IMR-90 (cell line): ENCODE data around the gene KRTAP6-3. TPM values are rescaled to one million over a fixed set of nuclear protein-coding genes. Genes with fewer than 3 reads are reported as not detected.

Experiments
- ATAC-seq: fragments of 200-7000 bp; cut with Tn5 transposase; 2 replicates; pipeline ENCODE4 v1.9.1; 2020; ENCODE audit warnings: low read depth, mild to moderate bottlenecking, moderate library complexity
- BruUV-seq: library from RNA; stranded (reverse); fragments of 400-500 nt; replicated peaks from 2 replicates; lab custom pipeline; 2021; lab: Mats Ljungman, UMichigan
- CTCF ChIA-PET: fragments of 300-600 bp; formaldehyde crosslinking; extraction: SDS; loops from one replicate; lab custom pipeline; 2021; ENCODE audit warnings: antibody characterized with exemption; lab: Yijun Ruan, JAX
- POLR2A ChIA-PET: fragments of 300-600 bp; sonication (Branson Sonifier 250); formaldehyde crosslinking; loops from one replicate; lab custom pipeline; 2022; ENCODE audit warnings: antibody characterized with exemption; ENCODE audit not compliant: unreplicated experiment; lab: Charles Lee
- DNase-seq: peaks from one replicate; pipeline ENCODE4 v3.0.0; 2013
- H2AFZ ChIP-seq: replicated peaks from 2 replicates; pipeline ENCODE3; 2013; ENCODE audit warnings: low read length, mild to moderate bottlenecking; ENCODE audit not compliant: poor library complexity
- H2AK5ac ChIP-seq: 2 replicates; pipeline ENCODE4 v1.6.1; 2013; ENCODE audit warnings: low read depth, low read length, inconsistent platforms
- H2AK9ac ChIP-seq: replicated peaks from 2 replicates; pipeline ENCODE3; 2013; ENCODE audit warnings: mild to moderate bottlenecking, low read depth, low read length, moderate library complexity; ENCODE audit not compliant: poor library complexity
- H2BK120ac ChIP-seq: 2 replicates; pipeline ENCODE4 v1.6.1; 2013; ENCODE audit warnings: low read depth, low read length, inconsistent platforms
- H2BK15ac ChIP-seq: 3 replicates; pipeline ENCODE4 v1.6.1; 2013; ENCODE audit warnings: low read depth, low read length, inconsistent platforms
- H2BK20ac ChIP-seq: 2 replicates; pipeline ENCODE4 v1.6.1; 2013; ENCODE audit warnings: low read depth, mild to moderate bottlenecking, inconsistent platforms, low read length, moderate library complexity
- H2BK5ac ChIP-seq: 2 replicates; pipeline ENCODE4 v1.6.1; 2013; ENCODE audit warnings: mild to moderate bottlenecking, low read depth, low read length, inconsistent platforms; ENCODE audit not compliant: poor library complexity, severe bottlenecking
- H3K14ac ChIP-seq: replicated peaks from 2 replicates; pipeline ENCODE4 v1.6.1; 2013; ENCODE audit warnings: low read depth, low read length, inconsistent platforms
- H3K18ac ChIP-seq: 2 replicates; pipeline ENCODE4 v1.6.1; 2013; ENCODE audit warnings: low read depth, low read length, control low read depth
- H3K23ac ChIP-seq: 2 replicates; pipeline ENCODE4 v1.6.1; 2013; ENCODE audit warnings: low read depth, low read length, inconsistent platforms
- H3K27ac ChIP-seq: 2 replicates; pipeline ENCODE4 v1.5.1; 2013; ENCODE audit warnings: mild to moderate bottlenecking, control low read depth, low read length; ENCODE audit not compliant: insufficient read depth
- H3K27me3 ChIP-seq: 2 replicates; pipeline ENCODE4 v1.6.1; 2013; ENCODE audit warnings: low read length; ENCODE audit not compliant: control insufficient read depth, insufficient read depth
- H3K36me3 ChIP-seq: 2 replicates; pipeline ENCODE4 v1.6.1; 2013; ENCODE audit warnings: low read length, mixed read lengths; ENCODE audit not compliant: control insufficient read depth, insufficient read depth
- H3K4ac ChIP-seq: 2 replicates; pipeline ENCODE4 v1.6.1; 2013; ENCODE audit warnings: low read depth, low read length, inconsistent platforms
- H3K4me1 ChIP-seq: 2 replicates; pipeline ENCODE4 v1.6.1; 2013; ENCODE audit warnings: low read length, mixed read lengths; ENCODE audit not compliant: control insufficient read depth, insufficient read depth
- H3K4me2 ChIP-seq: 2 replicates; pipeline ENCODE4 v1.6.1; 2013; ENCODE audit warnings: low read depth, mild to moderate bottlenecking, control low read depth, low read length, moderate library complexity
- H3K4me3 ChIP-seq: 2 replicates; pipeline ENCODE4 v1.5.1; 2013; ENCODE audit warnings: low read depth, mild to moderate bottlenecking, control low read depth, low read length, moderate library complexity; ENCODE audit not compliant: insufficient read depth
- H3K56ac ChIP-seq: 2 replicates; pipeline ENCODE4 v1.6.1; 2013; ENCODE audit warnings: low read length, inconsistent platforms; ENCODE audit not compliant: insufficient read depth; ENCODE audit errors: extremely low read depth
- H3K79me1 ChIP-seq, 2 experiments: 2 replicates each; pipeline ENCODE4 v1.6.1; 2013; ENCODE audit warnings: low read length in 2 of 2, inconsistent platforms in 1 of 2, low read depth in 1 of 2
- H3K9ac ChIP-seq: 2 replicates; pipeline ENCODE4 v1.6.1; 2013; ENCODE audit warnings: low read depth, low read length, control low read depth
- H3K9me1 ChIP-seq: 2 replicates; pipeline ENCODE4 v1.6.1; 2013; ENCODE audit warnings: low read length, inconsistent platforms; ENCODE audit not compliant: insufficient read depth
- H3K9me3 ChIP-seq: 2 replicates; pipeline ENCODE4 v1.6.1; 2013; ENCODE audit warnings: low read length; ENCODE audit not compliant: control insufficient read depth, insufficient read depth
- H4K20me1 ChIP-seq: 2 replicates; pipeline ENCODE4 v1.6.1; 2013; ENCODE audit warnings: low read length, inconsistent platforms; ENCODE audit not compliant: insufficient read depth
- H4K5ac ChIP-seq: 2 replicates; pipeline ENCODE4 v1.6.1; 2013; ENCODE audit warnings: mild to moderate bottlenecking, low read depth, low read length, control low read depth
- H4K8ac ChIP-seq, 2 experiments: 2 replicates each; pipeline ENCODE4 v1.6.1; 2013; ENCODE audit warnings: low read depth in 2 of 2, low read length in 2 of 2, control low read depth in 1 of 2, inconsistent platforms in 1 of 2
- H4K91ac ChIP-seq: 2 replicates; pipeline ENCODE4 v1.6.1; 2013; ENCODE audit warnings: low read depth, low read length, inconsistent platforms; ENCODE audit not compliant: insufficient read depth
- WGBS, 2 experiments: methylation state at CpG; one replicate each; pipeline versions ENCODE4 v1.1.5 to v1.1.7; 2013; ENCODE audit warnings: missing lambda C conversion rate in 2 of 2; ENCODE audit not compliant: insufficient read length in 1 of 2; ENCODE audit errors: extremely low coverage in 2 of 2; 5-methylcytosine and 5-hydroxymethylcytosine counted together
- dilution Hi-C: fragments of 300-500 bp; cut with HindIII; formaldehyde crosslinking; loops from one replicate; pipeline ENCODE4 v1.14.3; 2018; ENCODE audit warnings: low sequenced_read_pairs; ENCODE audit not compliant: unreplicated experiment
- in situ Hi-C: fragments of 300-500 bp; cut with MboI; formaldehyde crosslinking; loops from 3 replicates; pipeline ENCODE4 v1.14.3; 2019; ENCODE audit warnings: low sequenced_read_pairs, inconsistent platforms, mixed read lengths
- intact Hi-C: fragments of 100-400 bp; cut with micrococcal nuclease; formaldehyde crosslinking; loops from 2 replicates; pipeline ENCODE4 v1.10.0; 2022
- polyA plus RNA-seq, 3 experiments: library from polyadenylated mRNA; depleted of rRNA; stranded (reverse); fragments of >200 nt; gene quantifications; 2 replicates each; pipeline ENCODE4 v1.2.3, GENCODE V29; 2012; ENCODE audit warnings: low replicate concordance in 1 of 3
- total RNA-seq: library from RNA; depleted of rRNA; stranded (reverse); fragments of >200 nt; gene quantifications from 2 replicates; pipeline ENCODE4 v1.2.3, GENCODE V29; 2012
- TF ChIP-seq, protein P1 (sequence below): fragments of 150-350 bp; IDR thresholded peaks from 2 replicates; pipeline ENCODE4 v1.6.1; 2016; ENCODE audit warnings: low read depth, mild to moderate bottlenecking, low read length, moderate library complexity, borderline replicate concordance

Gene KRTAP6-3
- total and polyA plus RNA-seq, 2 of the 4 experiments (the other 2 are of a cell fraction): not detected

DNA sequence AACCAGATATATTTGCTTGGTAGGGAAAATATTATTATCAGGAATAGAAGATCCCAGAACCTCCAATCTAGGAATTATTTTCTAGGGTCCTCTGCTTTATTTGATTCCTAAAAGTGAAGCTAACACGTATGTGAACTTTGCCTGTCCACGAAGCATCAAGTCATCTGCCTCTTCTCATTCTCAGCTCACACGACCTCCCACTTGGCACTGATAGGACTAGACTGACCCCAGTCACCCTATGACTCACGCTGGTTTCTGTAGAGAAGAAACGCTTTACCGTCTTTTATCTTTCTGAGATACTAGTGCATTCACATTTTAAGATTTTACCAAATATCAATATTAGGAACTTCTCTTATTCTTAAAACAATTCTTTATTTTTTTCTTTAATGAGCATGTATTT is 29.2 kb upstream of the KRTAP6-3 start:
- no peaks in the 10 kb centered on the region for H3K36me3 ChIP-seq
- no peaks in the 10 kb centered on the region for H3K79me1 ChIP-seq
- H3K9ac ChIP-seq: no peak overlapping the region
- no peak overlapping the region for H2AK5ac ChIP-seq
- no peaks in the 10 kb centered on the region for H3K4me1 ChIP-seq
- H4K8ac ChIP-seq: no peak overlapping the region
- no peak overlapping the region for H3K18ac ChIP-seq
- H4K91ac ChIP-seq: no peak overlapping the region
- H4K20me1 ChIP-seq: no peaks in the 10 kb centered on the region
- TF ChIP-seq, protein P1, sequence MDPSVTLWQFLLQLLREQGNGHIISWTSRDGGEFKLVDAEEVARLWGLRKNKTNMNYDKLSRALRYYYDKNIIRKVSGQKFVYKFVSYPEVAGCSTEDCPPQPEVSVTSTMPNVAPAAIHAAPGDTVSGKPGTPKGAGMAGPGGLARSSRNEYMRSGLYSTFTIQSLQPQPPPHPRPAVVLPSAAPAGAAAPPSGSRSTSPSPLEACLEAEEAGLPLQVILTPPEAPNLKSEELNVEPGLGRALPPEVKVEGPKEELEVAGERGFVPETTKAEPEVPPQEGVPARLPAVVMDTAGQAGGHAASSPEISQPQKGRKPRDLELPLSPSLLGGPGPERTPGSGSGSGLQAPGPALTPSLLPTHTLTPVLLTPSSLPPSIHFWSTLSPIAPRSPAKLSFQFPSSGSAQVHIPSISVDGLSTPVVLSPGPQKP: no peak
- POLR2A ChIA-PET: no interaction called here
- intact Hi-C loops: no loop called here
- no peak overlapping the region for H3K4me3 ChIP-seq
- H3K27ac ChIP-seq: no peak overlapping the region
- no peak overlapping the region for H3K56ac ChIP-seq
- no peak for ATAC-seq
- no peak overlapping the region for H2BK20ac ChIP-seq
- H2BK5ac ChIP-seq: no peak overlapping the region
- no peak overlapping the region for H2BK15ac ChIP-seq
- 0% methylated on average over 1 of the region's 6 CpGs; no CpG with 5 or more reads in 1 of the 2 experiments for WGBS, 2 experiments
- no peak overlapping the region for H3K23ac ChIP-seq
- in situ Hi-C loops: no loop called here
- dilution Hi-C loops: no loop called here
- H2AFZ ChIP-seq: no peak overlapping the region
- H2BK120ac ChIP-seq: no peak overlapping the region
- CTCF ChIA-PET: no interaction called here
- no TSS peak for BruUV-seq
- H4K5ac ChIP-seq: no peak overlapping the region
- no peak overlapping the region for H2AK9ac ChIP-seq
- no peaks in the 10 kb centered on the region for H3K27me3 ChIP-seq
- no peak for DNase-seq
- H3K9me3 ChIP-seq: peaks cover 4% of the 10 kb centered on the region; the same call in 1 of the 2 replicates
- no peak overlapping the region for H3K14ac ChIP-seq
- no peak overlapping the region for H3K4me2 ChIP-seq
- no peak overlapping the region for H3K4ac ChIP-seq
- no peaks in the 10 kb centered on the region for H3K9me1 ChIP-seq
